SH-SY5Y (cell line): ENCODE measurements around the gene PRSS22.

Experiments used
- GATA2 ChIP-seq: IDR thresholded peaks from 2 replicates; pipeline ENCODE4 v1.6.1; 2011; ENCODE audit warnings: mild to moderate bottlenecking, low read depth, low read length
- GATA3 ChIP-seq: IDR thresholded peaks from 2 replicates; pipeline ENCODE4 v1.6.1; 2011; ENCODE audit warnings: low read depth, mild to moderate bottlenecking, low read length, moderate library complexity

PRSS22 gene

GRCh38 chr16:2857451-2858244 lies at the start of gene PRSS22:
Gene PRSS22 (minus strand): TSS chr16:2858170. CDS start chr16:2858104, 66 bp downstream.
- no peak for TF ChIP-seq GATA2
- no peak for TF ChIP-seq GATA3

GRCh38 chr16:2905988-2906387 lies 48.0 kb upstream of the PRSS22 start:
- TF ChIP-seq GATA2 = no peak
- TF ChIP-seq GATA3 = no peak

- TF ChIP-seq GATA2 (no peak), GATA3 (no peak)
These were observed 47.4 kb upstream of the PRSS22 start for GRCh38 chr16:2905241-2905987.

GRCh38 chr16:2904922-2905240 lies 46.9 kb upstream of the PRSS22 start:
- no peak for TF ChIP-seq GATA2
- no peak for TF ChIP-seq GATA3

GRCh38 chr16:2904100-2904921 lies 46.3 kb upstream of the PRSS22 start:
- no peak for TF ChIP-seq GATA2
- TF ChIP-seq GATA3 = no peak

- no peak for TF ChIP-seq GATA2
- TF ChIP-seq GATA3 = no peak
These were observed 44.6 kb upstream of the PRSS22 start for GRCh38 chr16:2902337-2903130.

- TF ChIP-seq GATA2 = no peak
- no peak for TF ChIP-seq GATA3
These were observed 42.6 kb upstream of the PRSS22 start for GRCh38 chr16:2900526-2901075.

- TF ChIP-seq GATA3 (no peak), GATA2 (no peak)
These were observed 41.6 kb upstream of the PRSS22 start for GRCh38 chr16:2899564-2900072.

- TF ChIP-seq GATA2 (no peak), GATA3 (no peak)
These were observed 41.0 kb upstream of the PRSS22 start for GRCh38 chr16:2898831-2899563.

- TF ChIP-seq GATA3 (no peak), GATA2 (no peak)
These were observed 39.1 kb upstream of the PRSS22 start for GRCh38 chr16:2897110-2897509.

GRCh38 chr16:2896480-2897010 lies 38.6 kb upstream of the PRSS22 start:
- no peak for TF ChIP-seq GATA2
- no peak for TF ChIP-seq GATA3

- TF ChIP-seq GATA2 (no peak), GATA3 (no peak)
These were observed 37.8 kb upstream of the PRSS22 start for GRCh38 chr16:2895813-2896212.
